KMS-11 (cell line): ENCODE results near the gene PNPLA7.
"Not testable (repeated sequence)": the region's sequence is repeated elsewhere in the genome, so short reads cannot be mapped to it uniquely, and the experiment has no call there.

Experiments
- H2AFZ ChIP-seq: fragments of 200-600 bp; sonication (generic); 2 replicates; pipeline ENCODE4 v1.6.1; 2016; ENCODE audit warnings: antibody characterized with exemption, mixed run types, low read depth
- H3K27ac ChIP-seq: fragments of 200-600 bp; sonication (generic); 2 replicates; pipeline ENCODE4 v1.6.1; 2016; ENCODE audit warnings: mild to moderate bottlenecking, mixed run types
- H3K27me3 ChIP-seq: fragments of 200-600 bp; sonication (generic); 2 replicates; pipeline ENCODE4 v1.6.1; 2017; ENCODE audit warnings: mild to moderate bottlenecking, low read depth, mixed run types, moderate library complexity; ENCODE audit not compliant: insufficient read depth
- H3K36me3 ChIP-seq: fragments of 200-600 bp; sonication (generic); 2 replicates; pipeline ENCODE4 v1.6.1; 2017; ENCODE audit warnings: mild to moderate bottlenecking, mixed run types; ENCODE audit not compliant: insufficient read depth
- H3K4me1 ChIP-seq: fragments of 200-600 bp; sonication (generic); 2 replicates; pipeline ENCODE4 v1.6.1; 2016; ENCODE audit warnings: mild to moderate bottlenecking, low read depth, mixed run types; ENCODE audit not compliant: poor library complexity, severe bottlenecking
- H3K4me2 ChIP-seq: fragments of 200-600 bp; sonication (generic); 2 replicates; pipeline ENCODE4 v1.7.0; 2016; ENCODE audit warnings: mild to moderate bottlenecking, mixed run types
- H3K4me3 ChIP-seq: fragments of 200-600 bp; sonication (generic); IDR thresholded peaks from 2 replicates; pipeline ENCODE4 v1.6.1; 2017; ENCODE audit warnings: low read depth, low read length, mixed read lengths; ENCODE audit not compliant: insufficient read depth
- H3K79me2 ChIP-seq: fragments of 200-600 bp; sonication (generic); 2 replicates; pipeline ENCODE4 v1.6.1; 2016; ENCODE audit warnings: low read depth, mixed run types; ENCODE audit not compliant: insufficient read depth
- H3K9ac ChIP-seq: fragments of 200-600 bp; sonication (generic); 2 replicates; pipeline ENCODE4 v1.6.1; 2016; ENCODE audit warnings: mild to moderate bottlenecking, mixed run types
- H4K20me1 ChIP-seq: fragments of 200-600 bp; sonication (generic); 2 replicates; pipeline ENCODE4 v1.6.1; 2016; ENCODE audit warnings: mild to moderate bottlenecking, mixed run types; ENCODE audit not compliant: insufficient read depth
- CTCF ChIP-seq: fragments of 200-600 bp; sonication (generic); conservative IDR thresholded peaks from 2 replicates; pipeline ENCODE4 v1.6.1; 2017; ENCODE audit warnings: low read depth, mild to moderate bottlenecking, antibody characterized with exemption, low read length, moderate library complexity, mixed read lengths

The PNPLA7 gene

GRCh38 chr9:137550231-137550621, at the start of gene PNPLA7:
Gene PNPLA7, minus strand, starts transcription at chr9:137550402. Its CDS starts 205 bp downstream, at chr9:137550197.
- Histone ChIP-seq H4K20me1 (no peaks in the 10 kb centered on the region), H3K79me2 (no peaks in the 10 kb centered on the region), H3K4me3 (no peak within 1 kb of the TSS), H3K4me1 (peaks cover 4% of the 10 kb centered on the region), H3K36me3 (no peaks in the 10 kb centered on the region), H3K9ac (no peak within 1 kb of the TSS), H3K4me2 (peak within 1 kb of the TSS; percentile 21), H3K27ac (no peak within 1 kb of the TSS), H2AFZ (no peak within 1 kb of the TSS; the same call in 1 of the 2 replicates), H3K27me3 (no peaks in the 10 kb centered on the region)
- no peak for TF ChIP-seq CTCF

DNA sequence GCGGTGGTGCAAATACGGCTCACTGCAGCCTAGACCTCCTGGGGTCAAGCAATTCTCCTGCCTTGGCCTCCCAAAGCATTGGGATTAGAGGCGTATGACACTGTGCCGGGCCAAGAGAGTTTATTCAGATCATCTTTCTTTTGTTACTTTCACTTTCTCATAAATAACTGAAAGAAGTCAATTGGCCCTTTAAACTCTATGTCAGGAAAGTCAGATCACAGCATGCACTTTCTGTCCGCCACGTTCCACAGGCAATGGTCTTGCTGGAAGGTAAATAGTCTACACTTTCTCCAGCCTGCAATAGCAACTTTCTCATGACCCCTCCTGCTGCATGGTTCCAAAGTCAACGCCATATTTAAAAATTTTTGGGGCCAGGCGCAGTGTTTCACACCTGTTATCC, 48.7 kb upstream of the PNPLA7 start:
- Histone ChIP-seq H3K4me3 (no peak overlapping the region), H3K36me3 (no peaks in the 10 kb centered on the region), H4K20me1 (no peaks in the 10 kb centered on the region), H2AFZ (no peak overlapping the region), H3K9ac (no peak overlapping the region), H3K4me2 (no peak overlapping the region), H3K27ac (no peak overlapping the region), H3K27me3 (peaks cover 3% of the 10 kb centered on the region; the same call in 1 of the 2 replicates), H3K79me2 (no peaks in the 10 kb centered on the region), H3K4me1 (peaks cover 6% of the 10 kb centered on the region)
- no peak for TF ChIP-seq CTCF

DNA sequence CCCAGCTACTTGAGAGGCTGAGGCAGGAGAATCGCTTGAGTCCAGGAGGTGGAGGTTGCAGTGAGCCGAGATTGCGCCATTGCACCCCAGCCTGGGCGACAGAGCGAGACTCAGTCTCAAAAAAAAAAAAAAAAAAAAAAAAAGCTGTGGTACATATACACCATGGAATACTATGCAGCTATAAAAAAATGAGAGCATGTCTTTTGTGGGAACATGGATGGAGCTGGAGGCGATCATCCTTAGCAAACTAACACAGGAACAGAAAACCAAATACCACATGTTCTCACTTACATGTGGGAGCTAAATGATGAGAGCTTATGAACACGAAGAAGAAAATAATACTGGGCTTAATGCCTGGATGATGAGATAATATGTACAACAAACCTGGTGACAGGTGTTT, 46.4 kb upstream of the PNPLA7 start:
- H3K27ac ChIP-seq, H4K20me1 ChIP-seq, H3K9ac ChIP-seq, H3K27me3 ChIP-seq, H3K79me2 ChIP-seq, H3K36me3 ChIP-seq, H3K4me3 ChIP-seq, H2AFZ ChIP-seq, H3K4me2 ChIP-seq, H3K4me1 ChIP-seq: not testable (repeated sequence)

DNA sequence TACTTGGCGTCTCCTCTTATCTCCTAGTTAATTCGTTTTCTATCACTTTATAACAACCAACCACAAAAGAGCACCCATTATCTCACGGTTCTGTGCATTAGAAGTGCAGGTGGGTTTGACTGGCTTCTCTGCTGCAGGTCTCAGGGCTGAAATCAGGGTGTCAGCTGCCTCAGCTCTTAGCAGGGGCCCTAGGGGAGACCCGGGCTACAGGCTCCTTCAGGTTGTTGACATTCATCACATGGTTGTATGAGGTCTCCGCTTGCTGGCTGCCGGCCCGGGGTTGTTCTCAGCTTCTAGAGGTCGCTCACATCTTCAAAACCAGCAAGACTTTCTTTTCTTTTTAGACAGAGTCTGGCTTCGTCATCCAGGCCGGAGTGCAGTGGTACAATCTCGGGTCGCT, 43.0 kb upstream of the PNPLA7 start:
- Histone ChIP-seq H3K27me3 (no peaks in the 10 kb centered on the region), H2AFZ (no peak overlapping the region), H3K27ac (no peak overlapping the region), H4K20me1 (0 out of 2 replicates have a peak, but pooled peaks cover 4% of the 10 kb centered on the region), H3K36me3 (no peaks in the 10 kb centered on the region), H3K4me2 (no peak overlapping the region), H3K4me1 (peaks cover 11% of the 10 kb centered on the region), H3K4me3 (no peak overlapping the region), H3K79me2 (peaks cover 14% of the 10 kb centered on the region; the same call in 1 of the 2 replicates), H3K9ac (no peak overlapping the region)
- TF ChIP-seq CTCF = no peak

- no peaks in the 10 kb centered on the region for H3K27me3 ChIP-seq
- peaks cover 15% of the 10 kb centered on the region for H3K4me1 ChIP-seq
- H3K79me2 ChIP-seq = peaks cover 17% of the 10 kb centered on the region; the same call in 1 of the 2 replicates
- 0 out of 2 replicates have a peak, but pooled peaks cover 4% of the 10 kb centered on the region for H4K20me1 ChIP-seq
- no peaks in the 10 kb centered on the region; the same call in 1 of the 2 replicates for H3K36me3 ChIP-seq
- no peak overlapping the region for H3K4me2 ChIP-seq
- TF ChIP-seq CTCF = no peak
- no peak overlapping the region for H3K4me3 ChIP-seq
- H3K27ac ChIP-seq = no peak overlapping the region
- H2AFZ ChIP-seq = no peak overlapping the region
- no peak overlapping the region for H3K9ac ChIP-seq
These were observed 42.6 kb upstream of the PNPLA7 start for GRCh38 chr9:137592767-137593166.
